H1 (cell line): Measurements from ENCODE around the gene C2CD5. TPM values are rescaled to one million over a fixed set of nuclear protein-coding genes. Genes with fewer than 3 reads are reported as not detected.

Experiments used
- CTCF ChIA-PET: fragments of 300-600 bp; sonication (Branson Sonifier 250); formaldehyde crosslinking; loops from one replicate; lab custom pipeline; 2021; ENCODE audit not compliant: partially characterized antibody; lab: Charles Lee
- POLR2A ChIA-PET: fragments of 300-600 bp; sonication (Branson Sonifier 250); formaldehyde crosslinking; loops from one replicate; lab custom pipeline; 2021; ENCODE audit warnings: inconsistent platforms; ENCODE audit not compliant: partially characterized antibody; lab: Charles Lee
- DNase-seq, 2 experiments: peaks; one replicate each; pipeline versions ENCODE4 v3.0.0 to v3.0.0-alpha.2; 2010 to 2022; ENCODE audit warnings: low spot score in 2 of 2, low read depth in 1 of 2, mixed read lengths in 1 of 2
- FAIRE-seq: peaks from 2 replicates; lab custom pipeline; 2011; peaks lifted over from hg19 to GRCh38; lab: Jason Lieb, UNC
- H2AFZ ChIP-seq: 2 replicates; pipeline ENCODE4 v1.8.1; 2012; ENCODE audit warnings: low read length, inconsistent platforms
- H2AK5ac ChIP-seq: 2 replicates; pipeline ENCODE4 v1.6.1; 2013; ENCODE audit warnings: low read depth, low read length
- H2BK120ac ChIP-seq: replicated peaks from 2 replicates; pipeline ENCODE3; 2013; ENCODE audit warnings: low read depth, low read length, inconsistent platforms
- H2BK12ac ChIP-seq: 2 replicates; pipeline ENCODE4 v1.6.1; 2013; ENCODE audit warnings: low read depth, low read length
- H2BK15ac ChIP-seq: 2 replicates; pipeline ENCODE4 v1.6.1; 2013; ENCODE audit warnings: low read length
- H2BK20ac ChIP-seq: 2 replicates; pipeline ENCODE4 v1.6.1; 2013; ENCODE audit warnings: low read length
- H2BK5ac ChIP-seq: 2 replicates; pipeline ENCODE4 v1.6.1; 2013; ENCODE audit warnings: low read depth, low read length
- H3K14ac ChIP-seq: 2 replicates; pipeline ENCODE4 v1.6.1; 2013; ENCODE audit warnings: inconsistent platforms; ENCODE audit not compliant: insufficient read length
- H3K18ac ChIP-seq: 2 replicates; pipeline ENCODE4 v1.6.1; 2013; ENCODE audit warnings: low read length; ENCODE audit errors: extremely low read depth
- H3K23ac ChIP-seq: 2 replicates; pipeline ENCODE4 v1.6.1; 2013; ENCODE audit warnings: inconsistent platforms; ENCODE audit not compliant: insufficient read length
- H3K23me2 ChIP-seq: 2 replicates; pipeline ENCODE4 v1.6.1; 2013; ENCODE audit warnings: low read depth, low read length
- H3K27ac ChIP-seq: 2 replicates; pipeline ENCODE4 v1.6.1; 2011; ENCODE audit warnings: low read depth, low read length, inconsistent platforms
- H3K27me3 ChIP-seq, 4 experiments: replicated peaks in 1 of 4; 1 replicate in 1 of 4; 2 replicates in 3 of 4; pipeline versions ENCODE4 v1.6.1 to v1.8.1; 2011 to 2013; ENCODE audit warnings: low read length in 3 of 4, mild to moderate bottlenecking in 3 of 4, inconsistent platforms in 2 of 4, mixed read lengths in 2 of 4, moderate library complexity in 1 of 4; ENCODE audit not compliant: control insufficient read depth in 3 of 4, insufficient read depth in 3 of 4; ENCODE audit errors: extremely low read depth in 1 of 4
- H3K36me3 ChIP-seq, 4 experiments: 2 replicates each; pipeline versions ENCODE4 v1.6.1 to v1.8.1; 2011 to 2013; ENCODE audit warnings: mild to moderate bottlenecking in 4 of 4, low read length in 3 of 4, moderate library complexity in 2 of 4, control low read depth in 1 of 4, inconsistent platforms in 1 of 4; ENCODE audit not compliant: insufficient read depth in 4 of 4, control insufficient read depth in 2 of 4
- H3K4ac ChIP-seq: replicated peaks from 2 replicates; pipeline ENCODE3; 2013; ENCODE audit warnings: low read length, low read depth, mixed read lengths, inconsistent platforms; ENCODE audit not compliant: insufficient read length
- H3K4me1 ChIP-seq, 4 experiments: replicated peaks in 1 of 4; 1 replicate in 1 of 4; 2 replicates in 3 of 4; pipeline versions ENCODE4 v1.6.1 to v1.8.1; 2011 to 2013; ENCODE audit warnings: low read length in 3 of 4, inconsistent platforms in 2 of 4, mixed read lengths in 1 of 4; ENCODE audit not compliant: insufficient read depth in 4 of 4, control insufficient read depth in 3 of 4
- H3K4me2 ChIP-seq, 2 experiments: 2 replicates each; pipeline versions ENCODE4 v1.6.1 to v1.8.1; 2011 to 2013; ENCODE audit warnings: low read depth in 2 of 2, low read length in 2 of 2, control low read depth in 1 of 2, inconsistent platforms in 1 of 2, mild to moderate bottlenecking in 1 of 2; ENCODE audit not compliant: insufficient read depth in 1 of 2
- H3K4me3 ChIP-seq, 4 experiments: fragments of 200-600, 300-600 bp in 1 of 4; sonication (generic), shearing (Covaris generic), sonication (Bioruptor Twin) in 1 of 4; 2 replicates each; pipeline versions ENCODE4 v1.5.1 to v1.8.1; 2011 to 2016; ENCODE audit warnings: low read length in 4 of 4, low read depth in 3 of 4, control low read depth in 2 of 4, inconsistent platforms in 2 of 4, mild to moderate bottlenecking in 2 of 4, mixed read lengths in 1 of 4, moderate library complexity in 1 of 4; ENCODE audit not compliant: insufficient read depth in 2 of 4; ENCODE audit errors: extremely low read depth in 1 of 4
- H3K56ac ChIP-seq: replicated peaks from 2 replicates; pipeline ENCODE3; 2013; ENCODE audit warnings: low read depth, mild to moderate bottlenecking, mixed read lengths, low read length, inconsistent platforms; ENCODE audit not compliant: insufficient read length
- H3K79me1 ChIP-seq: 2 replicates; pipeline ENCODE4 v1.6.1; 2013; ENCODE audit warnings: low read depth, low read length, control low read depth
- H3K79me2 ChIP-seq, 2 experiments: 2 replicates each; pipeline versions ENCODE4 v1.6.1 to v1.8.1; 2012 to 2013; ENCODE audit warnings: low read length in 2 of 2, mild to moderate bottlenecking in 2 of 2, inconsistent platforms in 1 of 2; ENCODE audit not compliant: insufficient read depth in 2 of 2, control insufficient read depth in 1 of 2
- H3K9ac ChIP-seq, 4 experiments: replicated peaks in 1 of 4; 1 replicate in 1 of 4; 2 replicates in 3 of 4; pipeline versions ENCODE4 v1.6.1 to v1.8.1; 2011 to 2013; ENCODE audit warnings: low read depth in 3 of 4, low read length in 3 of 4, control low read depth in 2 of 4, mild to moderate bottlenecking in 2 of 4, moderate library complexity in 2 of 4, inconsistent platforms in 1 of 4; ENCODE audit errors: extremely low read depth in 1 of 4
- H3K9me3 ChIP-seq, 2 experiments: 2 replicates each; pipeline versions ENCODE4 v1.6.1 to v1.8.1; 2012 to 2013; ENCODE audit warnings: mild to moderate bottlenecking in 2 of 2, moderate library complexity in 2 of 2, control low read depth in 1 of 2, inconsistent platforms in 1 of 2, low read depth in 1 of 2, low read length in 1 of 2, mixed read lengths in 1 of 2; ENCODE audit not compliant: insufficient read depth in 2 of 2
- H4K20me1 ChIP-seq, 2 experiments: replicated peaks in 1 of 2; 2 replicates each; pipeline versions ENCODE3 to v1.8.1; 2011 to 2013; ENCODE audit warnings: inconsistent platforms in 2 of 2, low read length in 2 of 2, mild to moderate bottlenecking in 1 of 2; ENCODE audit not compliant: insufficient read depth in 2 of 2, control insufficient read depth in 1 of 2
- H4K5ac ChIP-seq: 2 replicates; pipeline ENCODE4 v1.6.1; 2013; ENCODE audit warnings: low read length, low read depth, mixed read lengths, inconsistent platforms; ENCODE audit not compliant: insufficient read length
- H4K8ac ChIP-seq: 2 replicates; pipeline ENCODE4 v1.8.0; 2013; ENCODE audit warnings: mild to moderate bottlenecking, moderate library complexity, low read length, inconsistent platforms; ENCODE audit not compliant: insufficient read depth; ENCODE audit errors: extremely low read depth
- H4K91ac ChIP-seq: replicated peaks from 2 replicates; pipeline ENCODE3; 2013; ENCODE audit warnings: low read length, mixed read lengths, inconsistent platforms; ENCODE audit not compliant: insufficient read length
- ATF2 ChIP-seq: IDR thresholded peaks from 2 replicates; pipeline ENCODE4 v1.6.1; 2012; ENCODE audit warnings: low read length, inconsistent platforms
- CTBP2 ChIP-seq: IDR thresholded peaks from 2 replicates; pipeline ENCODE4 v1.7.0; 2011; ENCODE audit warnings: borderline replicate concordance, mild to moderate bottlenecking, moderate library complexity, mixed read lengths, low read length; ENCODE audit not compliant: insufficient read depth, insufficient read length
- EP300 ChIP-seq, 2 experiments: IDR thresholded peaks; 1 replicate in 1 of 2; 2 replicates in 1 of 2; pipeline ENCODE4 v1.6.1; 2011 to 2012; ENCODE audit warnings: low read depth in 2 of 2, low read length in 2 of 2, mild to moderate bottlenecking in 2 of 2, borderline replicate concordance in 1 of 2, inconsistent platforms in 1 of 2, moderate library complexity in 1 of 2
- GTF2F1 ChIP-seq: IDR thresholded peaks from 2 replicates; pipeline ENCODE4 v1.6.1; 2012; ENCODE audit warnings: low read depth, low read length, improper control_type of control experiment, borderline replicate concordance
- NANOG ChIP-seq: IDR thresholded peaks from 2 replicates; pipeline ENCODE4 v1.6.1; 2011; ENCODE audit warnings: low read length, low read depth, mild to moderate bottlenecking, inconsistent platforms; ENCODE audit not compliant: insufficient read depth, poor library complexity, severe bottlenecking
- POU5F1 ChIP-seq: IDR thresholded peaks from 2 replicates; pipeline ENCODE4 v1.6.1; 2011; ENCODE audit warnings: low read depth, mild to moderate bottlenecking, low read length, moderate library complexity
- SRF ChIP-seq: IDR thresholded peaks from 2 replicates; pipeline ENCODE4 v1.6.1; 2011; ENCODE audit warnings: mild to moderate bottlenecking, low read depth, low read length, moderate library complexity
- TAF1 ChIP-seq: IDR thresholded peaks from 2 replicates; pipeline ENCODE4 v1.6.1; 2011; ENCODE audit warnings: mild to moderate bottlenecking, low read depth, low read length
- TCF12 ChIP-seq: IDR thresholded peaks from 2 replicates; pipeline ENCODE4 v1.6.1; 2011; ENCODE audit warnings: low read depth, mild to moderate bottlenecking, low read length
- TEAD4 ChIP-seq: IDR thresholded peaks from 2 replicates; pipeline ENCODE4 v1.6.1; 2012; ENCODE audit warnings: low read depth, low read length, inconsistent platforms, mixed read lengths
- WGBS, 2 experiments: shearing (Covaris generic) in 1 of 2; methylation state at CpG; one replicate each; pipeline versions ENCODE4 v1.1.6 to v1.1.7; 2013 to 2015; ENCODE audit warnings: low lambda C conversion rate in 2 of 2, mixed read lengths in 2 of 2, inconsistent platforms in 1 of 2, low coverage in 1 of 2, missing lambda C conversion rate in 1 of 2; ENCODE audit not compliant: insufficient replicate concordance in 2 of 2, insufficient coverage in 1 of 2, insufficient read length in 1 of 2; ENCODE audit errors: extremely low coverage in 1 of 2, missing lambda C conversion rate in 1 of 2; 5-methylcytosine and 5-hydroxymethylcytosine counted together
- polyA plus RNA-seq, 7 experiments: library from polyadenylated mRNA; depleted of rRNA in 3 of 7; stranded (reverse) in 5 of 7; unstranded in 2 of 7; fragments of >200 nt in 5 of 7; fragments of 200-250 nt in 2 of 7; gene quantifications; 1 replicate in 5 of 7; 2 replicates in 1 of 7; 4 replicates in 1 of 7; pipeline versions ENCODE4 v1.2.1 to v1.2.3, GENCODE V29; 2011 to 2013; ENCODE audit warnings: missing spikeins in 2 of 7, mixed read lengths in 2 of 7
- total RNA-seq: library from RNA; stranded (reverse); fragmentation: NEBNext Ultra II Directional; extraction: Animal tissue kit (Norgen Biotek cat#: 25700); gene quantifications from 2 replicates; pipeline ENCODE4 v1.2.1, GENCODE V29; 2021

C2CD5 gene
- total and polyA plus RNA-seq, 2 of the 8 experiments (the other 6 are each of a cell fraction or from before 2014, with no cell fraction given): 21.9 to 45.9 TPM

- Histone ChIP-seq H2BK15ac (no peak overlapping the region), H4K8ac (no peak overlapping the region), H2BK12ac (0 out of 2 replicates have a peak overlapping the region, but pooled peaks have one; percentile 60), H2AFZ (peak overlapping the region; percentile 91), H2AK5ac (no peak overlapping the region), H3K79me1 (no peaks in the 10 kb centered on the region), H3K56ac (no peak overlapping the region), H3K9me3 (no peaks in the 10 kb centered on the region), H3K18ac (no peak overlapping the region; the same call in 1 of the 2 replicates), H3K9ac (no peak overlapping the region), H3K79me2 (no peaks in the 10 kb centered on the region), H3K4ac (no peak overlapping the region), H3K36me3 (no peaks in the 10 kb centered on the region), H3K27me3 (no peaks in the 10 kb centered on the region), H3K23ac (no peak overlapping the region), H3K27ac (no peak overlapping the region), H3K23me2 (no peaks in the 10 kb centered on the region), H3K4me1 (no peaks in the 10 kb centered on the region), H2BK120ac (no peak overlapping the region), H3K14ac (no peak overlapping the region), H4K5ac (no peak overlapping the region), H2BK20ac (no peak overlapping the region), H2BK5ac (no peak overlapping the region), H3K4me3 (no peak overlapping the region), H4K91ac (no peak overlapping the region), H3K4me2 (no peak overlapping the region; a peak in 1 of 4 replicates), H4K20me1 (no peaks in the 10 kb centered on the region)
- ChIA-PET CTCF (interaction anchor here (1.1 to 3.5 kb wide), 8 partner anchors 13 to 739 kb away, joined by 3 to 15 read pairs (median 4); no protein-coding TSS in a partner anchor), POLR2A (no interaction called here)
- no peak for DNase-seq
- 92% methylated on average over 10 of the region's 10 CpGs; no CpG with 5 or more reads in 1 of the 2 experiments for WGBS, 2 experiments
- no peak for FAIRE-seq
- no peak for TF ChIP-seq SRF
- no peak for TF ChIP-seq ATF2
- TF ChIP-seq POU5F1: no peak
- no peak for TF ChIP-seq NANOG
- no peak for TF ChIP-seq TEAD4
- no peak for TF ChIP-seq TCF12
- TF ChIP-seq GTF2F1: no peak
- TF ChIP-seq CTBP2: no peak
- TF ChIP-seq EP300 (IDR thresholded peaks at IDR 0.05; ENCODE audit: borderline replicate concordance in 1 of 2, low read depth in 2 of 2, low read length in 2 of 2): no peak
- no peak for TF ChIP-seq TAF1
Measured at GRCh38 chr12:22437031-22437806, 107.1 kb downstream of the C2CD5 start.
